Endothelial cell of umbilical vein (primary cell): Measurements from ENCODE around the gene FEN1.

Source experiments
- CTCF ChIP-seq, 2 donors: IDR thresholded peaks; 1 replicate in 1 of 2; 2 replicates in 1 of 2; pipeline ENCODE4 v1.5.1; 2011; ENCODE audit warnings: low read length in 2 of 2, mild to moderate bottlenecking in 2 of 2, moderate library complexity in 2 of 2, control low read depth in 1 of 2, inconsistent platforms in 1 of 2, low read depth in 1 of 2; ENCODE audit not compliant: insufficient read depth in 1 of 2; ENCODE audit errors: extremely low read depth in 1 of 2
- POLR2A ChIP-seq: IDR thresholded peaks from 2 replicates; pipeline ENCODE4 v1.6.1; 2012; ENCODE audit warnings: low read depth, mild to moderate bottlenecking, control low read depth, low read length

DNA sequence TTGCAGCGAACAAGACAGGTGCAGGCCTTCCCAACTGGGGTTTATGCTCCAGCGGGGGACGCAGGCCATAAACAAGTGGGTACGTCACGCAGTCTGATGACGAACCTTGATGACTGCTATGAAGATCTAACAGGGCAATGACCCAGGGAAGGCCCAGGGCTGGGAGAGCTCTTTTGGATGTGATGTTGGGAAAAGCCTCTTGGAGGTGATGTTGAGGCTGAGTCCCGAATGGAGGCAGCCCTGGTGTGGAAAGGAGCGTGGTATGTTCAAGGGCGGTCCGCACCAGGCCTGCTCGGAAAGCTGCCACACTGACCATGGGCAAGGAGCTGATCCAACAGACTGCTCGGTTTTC, 41.2 kb downstream of the FEN1 start:
- TF ChIP-seq CTCF (IDR thresholded peaks at IDR 0.05; ENCODE audit: extremely low read depth in 1 of 2, insufficient read depth in 1 of 2, low read depth in 1 of 2, low read length in 2 of 2) (no peak), POLR2A (no peak)
